HCT116 (cell line): ENCODE results near the gene G6PC3. TPM values are rescaled to one million over a fixed set of nuclear protein-coding genes. Genes with fewer than 3 reads are reported as not detected.

Experiments
- ATAC-seq: fragments of 200-7000 bp; cut with Tn5 transposase; 2 replicates; pipeline ENCODE4 v1.9.1; 2020; ENCODE audit warnings: mild to moderate bottlenecking, moderate library complexity
- BruUV-seq: library from RNA; stranded (reverse); fragments of 400-500 nt; replicated peaks from 2 replicates; lab custom pipeline; 2021; lab: Mats Ljungman, UMichigan
- CTCF ChIA-PET: fragments of 300-600 bp; sonication (Branson Sonifier 250); formaldehyde crosslinking; loops from one replicate; lab custom pipeline; 2021; ENCODE audit warnings: antibody characterized with exemption; lab: Charles Lee
- POLR2A ChIA-PET: fragments of 300-600, 350-600 bp; sonication (Branson Sonifier 250); formaldehyde crosslinking; loops from one replicate; lab custom pipeline; 2021; ENCODE audit warnings: antibody characterized with exemption; lab: Charles Lee
- RAD21 ChIA-PET, 2 experiments: fragments of 300-600 bp; sonication (Branson Sonifier 250); formaldehyde crosslinking; loops; one replicate each; lab custom pipeline; 2023; ENCODE audit warnings: low total read pairs in 2 of 2; ENCODE audit not compliant: uncharacterized antibody in 2 of 2, unreplicated experiment in 2 of 2, low non-redundant PET in 1 of 2; lab: Charles Lee
- DNase-seq: peaks from one replicate; pipeline ENCODE4 v3.0.0-alpha.2; 2010; ENCODE audit warnings: low read depth, low spot score
- H2AFZ ChIP-seq: fragments of 200-600 bp; shearing (Covaris generic), sonication (generic); 2 replicates; pipeline ENCODE4 v1.6.1; 2017; ENCODE audit warnings: low read depth, mixed run types, mixed read lengths, antibody characterized with exemption, low read length; ENCODE audit not compliant: poor library complexity, severe bottlenecking
- H3K27ac ChIP-seq: 2 replicates; pipeline ENCODE4 v1.5.1; 2012; ENCODE audit warnings: low read depth, low read length
- H3K27me3 ChIP-seq: fragments of 200-600 bp; sonication (generic); 2 replicates; pipeline ENCODE4 v1.6.1; 2016; ENCODE audit warnings: mixed run types, low read length, mixed read lengths; ENCODE audit not compliant: insufficient read depth
- H3K36me3 ChIP-seq, 2 experiments: fragments of 200-500 bp in 1 of 2; fragments of 200-600 bp in 1 of 2; sonication (Bioruptor generic) in 1 of 2; sonication (generic) in 1 of 2; 2 replicates each; pipeline versions ENCODE4 v1.5.1 to v1.6.1; 2014 to 2016; ENCODE audit warnings: low read length in 2 of 2, inconsistent platforms in 1 of 2, mixed read lengths in 1 of 2, mixed run types in 1 of 2; ENCODE audit not compliant: insufficient read depth in 2 of 2, control insufficient read depth in 1 of 2
- H3K4me1 ChIP-seq, 2 experiments: fragments of 200-600 bp in 1 of 2; sonication (generic) in 1 of 2; 2 replicates each; pipeline versions ENCODE4 v1.5.1 to v1.6.1; 2012 to 2017; ENCODE audit warnings: low read length in 2 of 2, inconsistent platforms in 1 of 2, mild to moderate bottlenecking in 1 of 2, mixed read lengths in 1 of 2, mixed run types in 1 of 2, moderate library complexity in 1 of 2; ENCODE audit not compliant: insufficient read depth in 2 of 2, control insufficient read depth in 1 of 2
- H3K4me2 ChIP-seq: fragments of 200-600 bp; sonication (generic); 2 replicates; pipeline ENCODE4 v1.6.1; 2017; ENCODE audit warnings: mixed run types, low read length, mixed read lengths
- H3K4me3 ChIP-seq, 2 experiments: fragments of 200-600 bp in 1 of 2; sonication (generic) in 1 of 2; replicated peaks in 1 of 2; 2 replicates each; pipeline ENCODE4 v1.5.1; 2011 to 2016; ENCODE audit warnings: low read length in 2 of 2, control low read depth in 1 of 2, low read depth in 1 of 2, mild to moderate bottlenecking in 1 of 2, mixed read lengths in 1 of 2, mixed run types in 1 of 2
- H3K79me2 ChIP-seq: fragments of 200-600 bp; sonication (generic); 2 replicates; pipeline ENCODE4 v1.6.1; 2017; ENCODE audit warnings: mild to moderate bottlenecking, mixed run types, low read length, moderate library complexity, mixed read lengths; ENCODE audit not compliant: insufficient read depth
- H3K9ac ChIP-seq: fragments of 200-600 bp; sonication (generic); 2 replicates; pipeline ENCODE4 v1.6.1; 2016; ENCODE audit warnings: low read length, mixed read lengths
- H3K9me2 ChIP-seq: fragments of 200-600 bp; sonication (generic), shearing (Covaris generic); 2 replicates; pipeline ENCODE4 v1.6.1; 2017; ENCODE audit warnings: mixed run types, mild to moderate bottlenecking, moderate library complexity; ENCODE audit not compliant: insufficient read depth
- H3K9me3 ChIP-seq, 2 experiments: fragments of 200-500 bp in 1 of 2; fragments of 200-600 bp in 1 of 2; sonication (Bioruptor generic) in 1 of 2; sonication (generic) in 1 of 2; 2 replicates each; pipeline ENCODE4 v1.6.1; 2014 to 2017; ENCODE audit warnings: low read length in 2 of 2, mixed read lengths in 2 of 2, inconsistent platforms in 1 of 2, low read depth in 1 of 2, mild to moderate bottlenecking in 1 of 2, mixed run types in 1 of 2, moderate library complexity in 1 of 2; ENCODE audit not compliant: control insufficient read depth in 1 of 2, insufficient read depth in 1 of 2
- H4K20me1 ChIP-seq: fragments of 200-600 bp; sonication (generic), shearing (Covaris generic); 2 replicates; pipeline ENCODE4 v1.6.1; 2017; ENCODE audit warnings: mixed run types, mild to moderate bottlenecking, moderate library complexity; ENCODE audit not compliant: insufficient read depth
- CTCF ChIP-seq, 3 experiments: fragments of 200-600 bp in 1 of 3; sonication (generic) in 1 of 3; IDR thresholded peaks in 2 of 3; conservative IDR thresholded peaks in 1 of 3; 2 replicates each; pipeline ENCODE4 v1.5.1; 2012 to 2017; ENCODE audit warnings: low read depth in 2 of 3, low read length in 2 of 3, antibody characterized with exemption in 1 of 3, borderline replicate concordance in 1 of 3, control low read depth in 1 of 3, mild to moderate bottlenecking in 1 of 3, mixed read lengths in 1 of 3, mixed run types in 1 of 3, moderate library complexity in 1 of 3; ENCODE audit not compliant: insufficient read depth in 1 of 3
- REST ChIP-seq: IDR thresholded peaks from 2 replicates; pipeline ENCODE4 v1.6.1; 2012; ENCODE audit warnings: low read depth
- ZBTB33 ChIP-seq: IDR thresholded peaks from 2 replicates; pipeline ENCODE4 v1.6.1; 2011; ENCODE audit warnings: mild to moderate bottlenecking, low read length, moderate library complexity; ENCODE audit not compliant: insufficient replicate concordance; ENCODE audit errors: extremely low read depth
- ZFX ChIP-seq: fragments of 450-650 bp; IDR thresholded peaks from 2 replicates; pipeline ENCODE4 v1.6.1; 2017
- intact Hi-C: fragments of 100-400 bp; cut with micrococcal nuclease; formaldehyde crosslinking; loops from 2 replicates; pipeline ENCODE4 v1.10.0; 2022
- total RNA-seq: library from RNA; stranded (reverse); gene quantifications from one replicate; pipeline ENCODE4 v1.2.1, GENCODE V29; 2021; ENCODE audit not compliant: unreplicated experiment

The G6PC3 gene
- total RNA-seq, 1 experiment from 2014 or later, result 50.6 TPM

- Histone ChIP-seq H4K20me1 (no peaks in the 10 kb centered on the region), H3K9me3 (no peaks in the 10 kb centered on the region), H2AFZ (no peak overlapping the region), H3K27me3 (no peaks in the 10 kb centered on the region), H3K4me1 (peaks cover 9 to 18% of the 10 kb centered on the region in 2 experiments), H3K36me3 (peaks cover 10 to 15% of the 10 kb centered on the region in 2 experiments; a peak in 2 of 4 replicates), H3K27ac (no peak overlapping the region), H3K79me2 (no peaks in the 10 kb centered on the region), H3K4me2 (no peak overlapping the region), H3K4me3 (no peak overlapping the region), H3K9me2 (no peaks in the 10 kb centered on the region), H3K9ac (no peak overlapping the region)
- ATAC-seq (no peak), DNase-seq (no peak)
- POLR2A ChIA-PET, result no interaction called here
- intact Hi-C loops, result no loop called here
- CTCF ChIA-PET, result no interaction called here
- TF ChIP-seq CTCF (IDR thresholded peaks at IDR 0.05 in 2 of 3, conservative IDR thresholded peaks at IDR 0.05 in 1 of 3; ENCODE audit: borderline replicate concordance in 1 of 3, insufficient read depth in 1 of 3, low read depth in 2 of 3, low read length in 2 of 3), result no peak
- no peak for TF ChIP-seq ZFX
- TF ChIP-seq ZBTB33, result no peak
- TF ChIP-seq REST, result no peak
- RAD21 ChIA-PET, result no interaction called here
- BruUV-seq, result no TSS peak
These were observed 7.9 kb downstream of the G6PC3 start for GRCh38 chr17:44078412-44078811.
